SK-N-SH (cell line): ENCODE data around the gene SLC7A7.

ENCODE experiments used
- EP300 ChIP-seq, 2 experiments: IDR thresholded peaks; 2 replicates each; pipeline versions ENCODE4 v1.4.0 to v1.6.1; 2012; ENCODE audit warnings: borderline replicate concordance in 1 of 2, low read depth in 1 of 2, low read length in 1 of 2
- EZH2phosphoT487 ChIP-seq: fragments of 200-600 bp; sonication (generic); IDR thresholded peaks from 2 replicates; pipeline ENCODE4 v1.6.1; 2017; ENCODE audit warnings: low read depth, mixed run types, mild to moderate bottlenecking, antibody characterized with exemption, moderate library complexity, borderline replicate concordance
- FOXM1 ChIP-seq: IDR thresholded peaks from 2 replicates; pipeline ENCODE4 v1.4.0; 2012; ENCODE audit warnings: low read depth, mild to moderate bottlenecking
- GABPA ChIP-seq: IDR thresholded peaks from 2 replicates; pipeline ENCODE4 v1.4.0; 2012; ENCODE audit warnings: low read depth, mild to moderate bottlenecking
- GATA2 ChIP-seq: sonication (generic); formaldehyde crosslinking; IDR thresholded peaks from 2 replicates; pipeline ENCODE4 v1.5.0; 2020; ENCODE audit warnings: mild to moderate bottlenecking, missing genetic modification reagents
- MEF2A ChIP-seq: IDR thresholded peaks from 2 replicates; pipeline ENCODE4 v1.4.0; 2012; ENCODE audit warnings: low read depth, borderline replicate concordance
- POLR2AphosphoS5 ChIP-seq: IDR thresholded peaks from 2 replicates; pipeline ENCODE4 v1.6.1; 2012; ENCODE audit warnings: low read depth, low read length
- YY1 ChIP-seq: IDR thresholded peaks from 2 replicates; pipeline ENCODE4 v1.4.0; 2012; ENCODE audit warnings: low read depth, mild to moderate bottlenecking
- TF ChIP-seq, protein P1 (sequence below): fragments of 200-600 bp; sonication (generic); IDR thresholded peaks from 2 replicates; pipeline ENCODE4 v1.6.1; 2017; ENCODE audit warnings: antibody characterized with exemption, mild to moderate bottlenecking, moderate library complexity
- TF ChIP-seq, protein P2 (sequence below): IDR thresholded peaks from 2 replicates; pipeline ENCODE4 v1.6.1; 2012; ENCODE audit warnings: mild to moderate bottlenecking, low read depth, low read length, moderate library complexity

GRCh38 chr14:22776215-22776614, 39.0 kb downstream of the SLC7A7 start:
- TF ChIP-seq EZH2phosphoT487 (no peak), MEF2A (no peak), EP300 (IDR thresholded peaks at IDR 0.05; ENCODE audit: borderline replicate concordance in 1 of 2, low read depth in 1 of 2, low read length in 1 of 2) (no peak), FOXM1 (no peak), YY1 (no peak), GABPA (no peak), POLR2AphosphoS5 (no peak), GATA2 (CRISPR knock-in tag) (no peak)
- TF ChIP-seq, protein P1, sequence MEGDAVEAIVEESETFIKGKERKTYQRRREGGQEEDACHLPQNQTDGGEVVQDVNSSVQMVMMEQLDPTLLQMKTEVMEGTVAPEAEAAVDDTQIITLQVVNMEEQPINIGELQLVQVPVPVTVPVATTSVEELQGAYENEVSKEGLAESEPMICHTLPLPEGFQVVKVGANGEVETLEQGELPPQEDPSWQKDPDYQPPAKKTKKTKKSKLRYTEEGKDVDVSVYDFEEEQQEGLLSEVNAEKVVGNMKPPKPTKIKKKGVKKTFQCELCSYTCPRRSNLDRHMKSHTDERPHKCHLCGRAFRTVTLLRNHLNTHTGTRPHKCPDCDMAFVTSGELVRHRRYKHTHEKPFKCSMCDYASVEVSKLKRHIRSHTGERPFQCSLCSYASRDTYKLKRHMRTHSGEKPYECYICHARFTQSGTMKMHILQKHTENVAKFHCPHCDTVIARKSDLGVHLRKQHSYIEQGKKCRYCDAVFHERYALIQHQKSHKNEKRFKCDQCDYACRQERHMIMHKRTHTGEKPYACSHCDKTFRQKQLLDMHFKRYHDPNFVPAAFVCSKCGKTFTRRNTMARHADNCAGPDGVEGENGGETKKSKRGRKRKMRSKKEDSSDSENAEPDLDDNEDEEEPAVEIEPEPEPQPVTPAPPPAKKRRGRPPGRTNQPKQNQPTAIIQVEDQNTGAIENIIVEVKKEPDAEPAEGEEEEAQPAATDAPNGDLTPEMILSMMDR: no peak
- TF ChIP-seq, protein P2, sequence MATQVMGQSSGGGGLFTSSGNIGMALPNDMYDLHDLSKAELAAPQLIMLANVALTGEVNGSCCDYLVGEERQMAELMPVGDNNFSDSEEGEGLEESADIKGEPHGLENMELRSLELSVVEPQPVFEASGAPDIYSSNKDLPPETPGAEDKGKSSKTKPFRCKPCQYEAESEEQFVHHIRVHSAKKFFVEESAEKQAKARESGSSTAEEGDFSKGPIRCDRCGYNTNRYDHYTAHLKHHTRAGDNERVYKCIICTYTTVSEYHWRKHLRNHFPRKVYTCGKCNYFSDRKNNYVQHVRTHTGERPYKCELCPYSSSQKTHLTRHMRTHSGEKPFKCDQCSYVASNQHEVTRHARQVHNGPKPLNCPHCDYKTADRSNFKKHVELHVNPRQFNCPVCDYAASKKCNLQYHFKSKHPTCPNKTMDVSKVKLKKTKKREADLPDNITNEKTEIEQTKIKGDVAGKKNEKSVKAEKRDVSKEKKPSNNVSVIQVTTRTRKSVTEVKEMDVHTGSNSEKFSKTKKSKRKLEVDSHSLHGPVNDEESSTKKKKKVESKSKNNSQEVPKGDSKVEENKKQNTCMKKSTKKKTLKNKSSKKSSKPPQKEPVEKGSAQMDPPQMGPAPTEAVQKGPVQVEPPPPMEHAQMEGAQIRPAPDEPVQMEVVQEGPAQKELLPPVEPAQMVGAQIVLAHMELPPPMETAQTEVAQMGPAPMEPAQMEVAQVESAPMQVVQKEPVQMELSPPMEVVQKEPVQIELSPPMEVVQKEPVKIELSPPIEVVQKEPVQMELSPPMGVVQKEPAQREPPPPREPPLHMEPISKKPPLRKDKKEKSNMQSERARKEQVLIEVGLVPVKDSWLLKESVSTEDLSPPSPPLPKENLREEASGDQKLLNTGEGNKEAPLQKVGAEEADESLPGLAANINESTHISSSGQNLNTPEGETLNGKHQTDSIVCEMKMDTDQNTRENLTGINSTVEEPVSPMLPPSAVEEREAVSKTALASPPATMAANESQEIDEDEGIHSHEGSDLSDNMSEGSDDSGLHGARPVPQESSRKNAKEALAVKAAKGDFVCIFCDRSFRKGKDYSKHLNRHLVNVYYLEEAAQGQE: no peak
